ENCODE results near the gene SLC6A4.

DNA sequence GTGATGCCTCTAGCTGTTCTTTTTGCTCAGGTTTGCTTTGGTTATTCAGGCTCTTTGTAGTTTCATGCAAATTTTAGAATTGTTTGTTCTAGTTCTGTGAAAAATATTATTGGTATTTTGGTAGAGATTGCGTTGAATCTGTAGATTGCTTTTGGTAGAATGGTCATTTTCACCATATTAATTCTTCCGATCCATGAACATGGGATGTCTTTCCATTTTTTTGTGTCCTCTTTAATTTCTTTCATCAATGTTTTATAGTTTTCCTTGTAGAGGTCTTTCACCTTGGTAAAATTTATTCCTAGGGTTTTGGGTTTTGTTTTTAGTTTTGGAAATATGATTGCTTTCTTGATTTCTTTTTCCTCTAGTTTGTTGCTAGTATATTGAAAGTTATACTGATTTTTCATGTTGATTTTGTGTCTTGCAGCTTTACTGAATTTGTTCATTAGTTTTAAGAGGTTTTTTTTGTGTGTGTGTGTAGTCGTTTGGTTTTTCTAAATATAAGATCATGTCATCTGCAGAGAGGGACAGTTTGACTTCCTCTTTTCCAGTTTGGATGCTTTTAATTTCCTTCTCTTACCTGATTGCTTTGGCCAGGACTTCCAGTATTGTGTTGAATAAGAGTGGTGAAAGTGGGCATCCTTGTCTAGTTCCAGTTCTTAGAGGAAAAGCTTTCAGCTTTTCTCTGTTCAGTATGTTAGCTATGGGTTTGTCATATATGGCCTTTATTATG is 76.4 kb downstream of the SLC6A4 start:
- TF ChIP-seq POLR2A (IDR thresholded peaks at IDR 0.05; ENCODE audit: low read length): no peak
- no peak for TF ChIP-seq GATA1 (IDR thresholded peaks at IDR 0.05; ENCODE audit: low read depth, low read length)
